Measurements from ENCODE around the gene ZNF236. TPM values are rescaled to one million over a fixed set of nuclear protein-coding genes. Genes with fewer than 3 reads are reported as not detected.

ZNF236 gene
- total RNA-seq, 4 donors from 2014 or later = 15.6 to 28.0 (median 20.6) TPM

GRCh38 chr18:76837071-76837470 is 14.7 kb downstream of the ZNF236 start:
- DNase-seq = no peak
- intact Hi-C loops (cut with DNase I) = no loop called here
- H3K9me3 ChIP-seq = no peaks in the 10 kb centered on the region
- H3K27me3 ChIP-seq = no peaks in the 10 kb centered on the region
- no peak overlapping the region for H3K27ac ChIP-seq
- no peak overlapping the region for H3K4me3 ChIP-seq (replicated peaks in 1 of 3)
- H3K36me3 ChIP-seq = no peaks in the 10 kb centered on the region
- TF ChIP-seq POLR2A (IDR thresholded peaks at IDR 0.05) = no peak
- TF ChIP-seq CTCF (IDR thresholded peaks at IDR 0.05) = no peak
- H3K4me1 ChIP-seq = no peaks in the 10 kb centered on the region
- 88 to 95% methylated on average over 6 of the region's 6 CpGs for whole genome bisulfite sequencing, 2 donors

GRCh38 chr18:76838182-76838581 is 15.8 kb downstream of the ZNF236 start:
- intact Hi-C loops (cut with DNase I) = no loop called here

GRCh38 chr18:76839086-76839794 is 16.9 kb downstream of the ZNF236 start:
- no peaks in the 10 kb centered on the region for H3K27me3 ChIP-seq
- H3K4me1 ChIP-seq = peaks cover 0 to 9% of the 10 kb centered on the region in 2 donors
- no peaks in the 10 kb centered on the region for H3K36me3 ChIP-seq
- intact Hi-C loops (cut with DNase I) = no loop called here
- H3K27ac ChIP-seq = no peak overlapping the region
- H3K9me3 ChIP-seq = no peaks in the 10 kb centered on the region
- no peak for DNase-seq
- 71 to 72% methylated on average over 4 of the region's 4 CpGs for WGBS, 2 donors
- H3K4me3 ChIP-seq (replicated peaks in 1 of 3) = no peak overlapping the region
- no peak for TF ChIP-seq CTCF (IDR thresholded peaks at IDR 0.05)
- no peak for TF ChIP-seq POLR2A (IDR thresholded peaks at IDR 0.05)

More at GRCh38 chr18:76838182-76838581, 15.8 kb downstream of the ZNF236 start:
- TF ChIP-seq POLR2A (IDR thresholded peaks at IDR 0.05) (no peak), CTCF (IDR thresholded peaks at IDR 0.05) (no peak)
- H3K9me3 ChIP-seq = no peaks in the 10 kb centered on the region
- H3K27me3 ChIP-seq = no peaks in the 10 kb centered on the region
- 71 to 75% methylated on average over 3 of the region's 3 CpGs for WGBS, 2 donors
- peaks cover 0 to 8% of the 10 kb centered on the region in 2 donors for H3K4me1 ChIP-seq
- H3K36me3 ChIP-seq = no peaks in the 10 kb centered on the region
- DNase-seq = no peak
- H3K4me3 ChIP-seq (replicated peaks in 1 of 3) = no peak overlapping the region
- no peak overlapping the region for H3K27ac ChIP-seq

- intact Hi-C loops (cut with DNase I) = no loop called here
- WGBS, 2 donors = 52 to 55% methylated on average over 6 of the region's 6 CpGs
- H3K27me3 ChIP-seq = no peaks in the 10 kb centered on the region
- H3K9me3 ChIP-seq = no peaks in the 10 kb centered on the region
- peak overlapping the region in 2 of 3 donors; percentile 2 to 48 for H3K27ac ChIP-seq
- H3K4me1 ChIP-seq = peaks cover 9 to 13% of the 10 kb centered on the region in 2 donors
- DNase-seq = no peak
- H3K4me3 ChIP-seq (replicated peaks in 1 of 3) = no peak overlapping the region
- no peaks in the 10 kb centered on the region for H3K36me3 ChIP-seq
- TF ChIP-seq CTCF (IDR thresholded peaks at IDR 0.05) = no peak
- TF ChIP-seq POLR2A (IDR thresholded peaks at IDR 0.05) = no peak
Observed at GRCh38 chr18:76842837-76843530, 20.6 kb downstream of the ZNF236 start.

- 74 to 88% methylated on average over 4 of the region's 4 CpGs for WGBS, 2 donors
- intact Hi-C loops (cut with DNase I) = no loop called here
- Histone ChIP-seq H3K4me3 (replicated peaks in 1 of 3) (no peak overlapping the region), H3K4me1 (peaks cover 9 to 20% of the 10 kb centered on the region in 2 donors), H3K9me3 (no peaks in the 10 kb centered on the region), H3K27ac (no peak overlapping the region), H3K36me3 (no peaks in the 10 kb centered on the region), H3K27me3 (no peaks in the 10 kb centered on the region)
- DNase-seq = no peak
- TF ChIP-seq POLR2A (IDR thresholded peaks at IDR 0.05) = no peak
- TF ChIP-seq CTCF (IDR thresholded peaks at IDR 0.05) = no peak
Observed at GRCh38 chr18:76844144-76844543, 21.8 kb downstream of the ZNF236 start.
